T-helper 9 cell (primary cell): ENCODE measurements around the gene PAX3.
"Not testable (repeated sequence)": the region's sequence is repeated elsewhere in the genome, so short reads cannot be mapped to it uniquely, and the experiment has no call there.

ENCODE experiments used
- DNase-seq: peaks from one replicate; pipeline ENCODE4 v3.0.0-alpha.2; 2020

PAX3 gene

DNA sequence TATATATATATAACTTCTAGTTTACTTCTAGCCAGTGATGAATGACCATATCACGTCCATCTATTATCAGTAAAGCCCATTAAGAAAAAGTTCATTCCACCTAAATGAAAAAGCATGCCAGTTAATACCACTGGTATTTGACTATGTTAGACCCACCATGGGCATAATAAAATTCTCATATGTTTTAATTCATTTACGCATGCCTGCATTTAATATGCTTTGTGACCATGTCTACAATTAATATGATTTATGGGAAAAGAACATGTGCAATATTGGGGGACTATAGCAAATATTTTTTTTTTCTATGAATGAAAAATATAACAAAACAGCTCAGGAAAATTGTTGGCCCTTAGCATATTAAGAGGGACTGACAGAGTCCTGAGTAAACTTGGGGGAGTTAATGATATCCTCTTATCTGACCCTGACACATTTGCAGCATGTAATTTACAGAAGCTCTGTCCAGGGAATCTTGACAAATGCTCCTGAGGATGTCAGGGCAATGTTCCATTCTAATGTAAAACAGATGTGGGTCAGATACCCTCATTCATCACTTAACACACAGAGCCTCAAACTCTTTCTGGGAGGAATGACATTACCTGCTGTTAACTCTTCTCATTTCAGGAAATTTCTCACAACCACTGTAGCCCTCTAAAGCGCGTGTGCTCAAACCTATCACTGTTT is 90.6 kb downstream of the PAX3 start:
- no peak for DNase-seq

DNA sequence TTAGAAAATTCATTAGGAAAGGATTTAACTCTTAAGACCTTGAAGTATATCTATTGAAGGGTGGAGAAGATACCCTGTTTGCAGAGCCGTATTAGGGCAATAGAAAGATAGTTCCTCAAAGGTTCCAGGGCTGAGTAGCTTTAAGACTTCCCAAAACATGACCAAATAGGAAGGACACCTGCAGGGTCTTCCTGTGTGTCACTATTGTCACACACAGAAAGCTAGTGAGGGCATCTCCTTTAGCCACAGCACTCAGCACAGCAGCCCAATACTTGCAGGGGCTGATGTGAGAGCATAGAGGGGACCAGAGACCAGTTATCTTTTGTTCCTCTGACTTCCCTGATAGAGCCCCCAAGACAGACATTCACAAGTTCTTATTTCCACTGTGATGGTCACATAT is 93.7 kb downstream of the PAX3 start:
- no peak for DNase-seq

DNA sequence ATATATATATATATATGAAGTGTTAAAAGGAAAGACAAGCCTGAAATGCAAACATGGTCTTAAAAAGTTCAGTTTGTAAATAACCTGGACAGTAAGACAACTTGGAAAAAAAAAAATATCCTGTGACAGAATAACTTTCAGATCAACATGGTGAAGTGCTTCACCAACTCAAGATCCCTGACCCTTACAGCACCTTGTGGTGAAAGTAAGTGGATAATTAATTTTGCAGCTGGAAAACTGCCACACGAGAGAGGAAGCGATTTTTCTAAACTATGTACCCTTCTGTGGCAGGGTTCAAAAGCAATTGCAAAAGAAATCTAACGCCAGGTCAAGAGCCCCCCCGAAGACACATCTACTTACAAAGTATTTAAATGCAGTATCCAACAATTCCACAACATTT is 95.8 kb downstream of the PAX3 start:
- no peak for DNase-seq

DNA sequence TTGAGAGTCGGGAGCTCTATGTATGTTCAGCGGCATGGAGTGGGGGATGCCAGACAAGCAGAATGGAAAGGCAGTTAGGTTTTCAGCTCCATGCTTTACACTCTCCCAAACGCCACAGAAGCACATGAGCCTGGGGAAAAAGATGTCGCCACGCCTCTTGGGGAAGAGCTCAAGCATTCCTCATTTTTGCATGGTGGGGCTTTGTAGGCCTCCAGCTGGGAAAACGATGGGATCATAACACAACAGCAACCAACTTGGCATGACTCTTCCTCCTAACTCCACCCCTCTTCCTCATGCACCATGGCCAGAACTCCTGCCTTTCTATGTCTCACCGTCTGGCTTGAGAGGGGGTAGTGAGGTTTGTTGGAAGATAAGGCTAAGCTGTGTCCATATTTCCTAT is 102.6 kb downstream of the PAX3 start:
- DNase-seq = no peak

DNA sequence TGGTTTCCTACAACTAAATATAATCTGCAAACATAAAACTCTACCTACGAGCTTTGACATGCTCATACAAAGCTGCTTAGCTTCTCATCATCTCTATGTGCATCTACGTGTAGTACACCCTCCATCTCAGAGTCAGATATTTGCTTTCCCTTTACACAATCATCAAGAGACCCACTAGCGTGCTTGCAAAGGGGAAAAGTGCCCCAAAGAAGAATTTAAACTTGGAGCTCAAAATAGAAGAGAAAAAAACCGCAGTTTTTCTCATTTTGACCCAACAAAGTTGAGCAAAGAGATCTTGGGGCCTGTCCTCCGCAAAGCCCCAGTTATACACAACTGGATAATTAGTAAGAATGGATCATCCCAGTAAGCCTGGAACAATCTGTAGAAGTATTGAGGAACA is 104.1 kb downstream of the PAX3 start:
- DNase-seq = no peak

DNA sequence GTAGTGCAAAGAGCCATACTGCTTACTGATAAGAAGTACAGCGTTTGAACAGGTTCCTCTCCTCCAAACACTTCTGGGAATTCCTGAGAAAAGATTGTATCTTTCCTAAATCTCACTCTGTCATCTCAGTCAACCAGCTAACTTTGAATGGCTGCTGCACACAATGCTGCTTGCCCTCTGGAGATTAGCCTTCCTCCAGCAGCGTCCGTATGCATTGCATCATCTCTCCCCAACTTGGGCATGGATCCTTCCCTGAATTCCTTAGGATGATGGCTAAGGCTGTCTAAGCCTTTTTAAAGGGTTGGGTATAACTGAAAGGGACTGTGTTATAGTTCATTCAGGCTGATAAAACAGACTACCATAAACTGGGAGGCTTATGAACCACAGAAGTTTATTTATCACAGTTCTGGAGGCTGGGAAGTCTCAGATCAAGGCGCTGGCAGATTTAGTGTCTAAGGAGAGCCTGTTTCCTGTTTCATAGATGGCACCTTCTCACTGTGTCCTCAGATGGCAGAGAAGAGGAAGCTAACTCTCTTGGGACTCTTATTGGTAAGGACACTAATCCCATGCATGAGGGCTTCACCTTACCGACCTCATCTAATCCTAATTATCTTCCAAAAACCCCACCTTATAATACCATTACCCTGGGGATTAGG is 105.3 kb downstream of the PAX3 start:
- DNase-seq = no peak

DNA sequence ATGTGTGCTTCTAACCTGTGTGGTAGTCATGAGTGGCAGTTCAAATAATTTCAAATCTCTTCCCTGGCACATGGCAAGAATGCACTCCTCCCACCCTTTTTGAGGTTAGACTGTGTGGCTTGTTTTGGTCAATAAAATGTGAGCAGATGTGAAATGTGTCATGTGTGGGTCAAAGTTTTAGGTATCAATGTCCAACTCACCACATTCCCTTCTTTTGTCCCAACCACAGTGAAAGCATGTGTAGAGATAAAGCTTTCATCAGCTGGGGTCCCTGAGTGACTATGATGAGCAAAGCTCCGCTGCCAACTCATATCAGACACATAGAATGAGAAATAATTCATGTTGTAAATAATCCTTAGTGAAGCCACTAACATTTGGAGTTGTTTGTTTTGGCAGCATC is 118.2 kb downstream of the PAX3 start:
- DNase-seq = no peak

DNA sequence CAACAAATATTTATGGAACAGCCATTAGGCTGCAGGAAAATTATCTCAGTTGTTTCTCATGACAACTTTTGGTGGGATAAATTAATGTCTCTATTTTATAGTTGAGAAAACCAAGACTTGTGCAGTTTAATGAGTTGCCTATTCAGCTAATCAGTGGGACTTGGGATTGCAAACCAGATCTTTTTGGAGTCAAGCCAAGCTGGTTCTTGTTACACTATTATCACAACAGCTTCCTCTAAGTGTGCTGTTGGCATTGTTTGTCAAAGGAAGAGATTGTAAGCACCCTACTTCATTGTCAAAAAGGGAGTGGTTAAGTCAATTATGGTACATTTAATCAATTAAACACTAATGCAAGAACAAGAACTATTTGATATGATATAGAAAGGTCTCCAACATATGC is 119.2 kb downstream of the PAX3 start:
- no peak for DNase-seq

DNA sequence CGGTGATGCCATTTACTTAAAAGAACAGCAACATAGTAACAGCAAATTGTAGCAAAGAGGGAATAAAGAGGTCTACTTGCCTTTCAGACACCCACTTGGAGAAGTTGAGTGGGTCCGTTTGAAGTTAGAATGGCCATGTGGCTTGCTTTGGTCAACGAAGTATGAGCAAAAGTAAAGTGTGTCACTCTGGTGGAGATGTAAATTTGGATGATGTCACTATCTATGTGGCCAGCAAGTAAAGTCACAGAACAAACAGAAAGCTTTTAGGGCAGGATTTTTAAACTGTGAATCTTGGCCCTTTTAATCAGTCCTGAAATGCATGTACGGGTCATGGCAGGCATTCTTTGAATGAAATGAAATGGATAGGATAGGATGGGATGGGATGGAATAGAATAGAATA is 120.3 kb downstream of the PAX3 start:
- no peak for DNase-seq

DNA sequence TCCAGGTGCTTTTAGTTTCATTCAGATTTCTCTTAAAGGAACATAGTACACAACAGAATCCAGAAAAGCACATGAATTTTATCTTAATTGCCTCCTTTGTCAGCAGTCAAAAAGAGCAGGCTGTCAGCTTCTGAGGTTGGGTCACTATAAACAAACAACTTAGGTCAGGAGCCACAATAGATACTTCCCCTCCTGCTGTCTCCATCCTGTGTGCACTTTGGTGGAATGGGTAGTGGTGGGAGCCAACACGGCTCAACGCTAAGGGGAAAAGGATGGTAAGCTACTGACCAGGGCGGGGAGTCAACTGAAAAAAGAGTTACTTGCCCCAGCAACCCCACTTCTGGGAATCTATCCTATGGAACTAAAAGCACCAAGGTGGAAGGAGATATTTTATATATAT is 121.9 kb downstream of the PAX3 start:
- no peak for DNase-seq

DNA sequence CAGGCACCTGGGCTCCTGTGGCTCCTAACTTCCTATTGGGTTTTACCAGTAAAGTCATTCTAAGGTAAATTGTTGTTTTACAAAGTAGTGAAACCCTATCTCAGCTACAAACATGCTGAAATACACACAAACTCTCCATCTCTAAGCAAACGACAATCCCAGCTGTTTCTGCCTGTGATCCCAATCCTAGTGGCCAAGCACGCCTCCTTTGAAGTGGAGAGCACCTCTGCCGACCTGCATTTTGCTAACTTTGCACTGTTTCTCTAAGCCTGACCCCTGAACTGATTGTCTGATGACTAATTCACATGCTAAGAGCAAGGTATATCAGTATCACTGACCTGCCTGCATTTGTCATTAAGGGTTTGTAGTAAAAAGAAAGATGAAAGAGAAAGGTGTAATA is 124.3 kb downstream of the PAX3 start:
- no peak for DNase-seq

DNA sequence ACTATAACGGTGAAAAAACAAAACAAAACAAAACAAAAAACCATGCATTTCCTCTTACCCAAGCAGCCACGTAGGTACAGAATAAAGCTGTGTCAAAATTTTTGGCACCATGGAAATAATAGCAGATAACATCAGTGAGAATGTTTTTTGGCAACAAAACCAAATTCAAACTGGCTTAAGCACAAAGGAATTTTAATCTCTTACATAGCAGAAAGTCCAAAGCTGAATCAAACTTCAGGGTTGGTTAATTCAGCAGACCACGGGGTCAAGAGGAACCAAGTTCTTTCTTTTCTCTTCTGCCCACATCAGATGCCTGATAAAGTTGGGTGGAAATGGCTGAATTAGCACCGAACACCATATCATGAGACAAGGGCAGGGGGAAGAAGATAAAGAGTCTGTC is 129.5 kb downstream of the PAX3 start:
- no peak for DNase-seq

DNA sequence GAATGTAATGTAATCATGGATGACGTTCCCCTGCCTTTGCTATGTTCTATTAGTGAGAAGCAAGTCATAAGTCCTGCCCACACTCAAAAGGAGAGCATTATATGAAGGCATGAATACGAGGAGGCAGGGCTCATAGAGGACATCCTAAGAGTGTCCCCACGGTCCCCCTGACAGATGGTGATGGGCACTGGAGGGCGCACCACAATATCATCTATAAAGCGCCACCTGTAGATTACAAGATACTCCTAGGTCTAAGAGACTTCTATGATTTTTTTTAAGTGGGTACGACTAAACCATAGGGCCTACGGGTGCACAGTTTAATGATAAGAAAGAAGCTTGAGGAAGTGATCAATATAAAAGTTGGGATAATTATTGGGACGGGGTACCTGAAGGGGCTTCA is 131.0 kb downstream of the PAX3 start:
- DNase-seq = no peak

DNA sequence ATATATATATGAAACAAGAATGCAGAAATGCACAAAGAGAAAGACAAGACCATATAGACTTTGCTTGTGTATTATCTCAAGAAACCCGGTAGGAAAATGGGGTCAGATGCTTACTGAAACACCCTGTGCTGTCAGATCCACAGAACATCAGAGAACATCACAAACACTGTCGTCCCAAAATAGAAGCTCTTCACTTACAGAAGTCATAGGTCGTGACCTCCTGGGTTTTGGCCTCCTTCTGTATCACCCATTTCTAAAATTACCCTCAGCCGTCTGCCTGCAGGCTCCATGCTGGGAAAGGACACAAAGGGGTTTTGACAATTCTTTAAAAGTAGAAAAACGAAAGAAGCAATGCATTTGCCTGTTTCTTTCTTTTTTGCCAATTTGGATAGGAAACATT is 137.9 kb downstream of the PAX3 start:
- no peak for DNase-seq

DNA sequence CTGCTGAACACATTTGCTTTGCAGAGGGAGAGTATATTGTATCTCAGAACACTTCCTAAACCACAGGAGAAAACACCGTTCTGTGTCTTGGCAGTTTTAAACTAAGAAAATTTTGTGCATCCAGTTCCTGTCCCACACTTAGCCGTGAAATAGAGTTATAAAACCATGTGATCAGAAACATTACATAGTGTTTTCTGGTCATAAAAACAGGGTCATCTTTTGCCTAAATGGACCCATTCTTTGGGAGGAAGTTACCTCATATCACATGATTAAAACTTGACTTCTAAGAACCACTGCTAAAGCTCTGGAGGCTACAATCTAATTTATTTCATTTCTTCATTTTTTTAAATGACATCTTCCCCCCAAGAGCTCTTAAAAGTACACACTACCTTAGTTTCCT is 138.7 kb downstream of the PAX3 start:
- DNase-seq = no peak

DNA sequence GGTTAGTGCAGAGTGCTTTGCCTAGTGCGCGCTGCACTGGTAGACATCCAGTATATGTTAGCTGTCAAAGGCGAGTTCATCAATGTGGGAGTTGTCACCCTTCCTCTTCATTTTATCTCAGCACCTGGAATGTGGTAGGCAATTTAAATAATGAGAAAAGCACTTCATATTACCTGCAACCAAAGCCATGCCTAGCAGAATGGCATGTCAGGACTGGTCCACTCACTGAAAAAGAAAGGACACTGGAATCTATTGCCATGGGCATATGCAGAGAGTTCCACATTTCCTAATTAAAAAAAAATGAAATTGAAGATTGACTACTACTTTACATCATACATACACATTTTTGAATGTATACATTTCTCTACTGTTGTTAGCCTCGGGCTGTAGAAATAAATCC is 139.6 kb downstream of the PAX3 start:
- DNase-seq = no peak

DNA sequence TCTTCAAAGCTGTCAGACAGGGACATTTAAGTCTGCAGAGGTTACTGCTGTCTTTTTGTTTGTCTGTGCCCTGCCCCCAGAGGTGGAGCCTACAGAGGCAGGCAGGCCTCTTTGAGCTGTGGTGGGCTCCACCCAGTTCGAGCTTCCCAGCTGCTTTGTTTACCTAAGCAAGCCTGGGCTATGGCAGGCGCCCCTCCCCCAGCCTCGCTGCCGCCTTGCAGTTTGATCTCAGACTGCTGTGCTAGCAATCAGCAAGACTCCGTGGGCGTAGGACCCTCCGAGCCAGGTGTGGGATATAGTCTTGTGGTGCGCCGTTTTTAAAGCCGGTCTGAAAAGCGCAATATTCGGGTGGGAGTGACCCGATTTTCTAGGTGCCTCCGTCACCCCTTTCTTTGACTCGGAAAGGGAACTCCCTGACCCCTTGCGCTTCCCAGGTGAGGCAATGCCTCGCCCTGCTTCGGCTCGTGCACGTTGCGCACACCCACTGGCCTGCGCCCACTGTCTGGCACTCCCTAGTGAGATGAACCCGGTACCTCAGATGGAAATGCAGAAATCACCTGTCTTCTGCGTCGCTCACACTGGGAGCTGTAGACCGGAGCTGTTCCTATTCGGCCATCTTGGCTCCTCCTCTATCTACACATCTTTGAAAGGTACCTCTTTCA is 143.7 kb downstream of the PAX3 start:
- DNase-seq = not testable (repeated sequence)
